CD4-positive, CD25-positive, alpha-beta regulatory T cell (primary cell): ENCODE data around the gene SERP1. TPM values are rescaled to one million over a fixed set of nuclear protein-coding genes. Genes with fewer than 3 reads are reported as not detected.
A peak's percentile ranks its signal among the peaks of the same experiment; 100 is the strongest.

Source experiments
- ATAC-seq, 2 donors: fragments of 150-1000 bp; cut with Tn5 transposase; one replicate each; pipeline ENCODE4 v1.10.0; 2021; ENCODE audit warnings: low read depth in 2 of 2, moderate number of reproducible peaks in 2 of 2, moderate library complexity in 1 of 2
- DNase-seq, 3 donors: peaks; one replicate each; pipeline versions ENCODE4 v3.0.0 to v3.0.0-alpha.2; 2012 to 2022; ENCODE audit warnings: mixed read lengths in 1 of 3
- H3K27ac ChIP-seq: one replicate; pipeline ENCODE4 v1.7.0; 2013; ENCODE audit warnings: mild to moderate bottlenecking, low read length; ENCODE audit not compliant: insufficient read depth, poor library complexity, severe bottlenecking
- H3K27me3 ChIP-seq: one replicate; pipeline ENCODE4 v1.7.0; 2013; ENCODE audit warnings: low read length; ENCODE audit not compliant: control insufficient read depth, insufficient read depth
- H3K36me3 ChIP-seq: one replicate; pipeline ENCODE4 v1.7.0; 2013; ENCODE audit warnings: mild to moderate bottlenecking, low read length, moderate library complexity; ENCODE audit not compliant: control insufficient read depth, insufficient read depth
- H3K4me1 ChIP-seq: 2 replicates; pipeline ENCODE4 v1.7.0; 2013; ENCODE audit warnings: mild to moderate bottlenecking, low read length; ENCODE audit not compliant: insufficient read depth, control insufficient read depth, poor library complexity, severe bottlenecking
- H3K4me3 ChIP-seq: one replicate; pipeline ENCODE4 v1.7.0; 2013; ENCODE audit warnings: low read depth, mild to moderate bottlenecking, low read length, moderate library complexity
- H3K9me3 ChIP-seq, 2 experiments: 1 replicate in 1 of 2; 2 replicates in 1 of 2; pipeline ENCODE4 v1.7.0; 2013; ENCODE audit warnings: low read length in 2 of 2, mild to moderate bottlenecking in 1 of 2, moderate library complexity in 1 of 2; ENCODE audit not compliant: control insufficient read depth in 2 of 2
- H3K27ac Mint-ChIP-seq, 3 donors: one replicate each; pipeline ENCODE4 v1.8.0; 2020 to 2022; ENCODE audit warnings: mild to moderate bottlenecking in 3 of 3, mixed read lengths in 3 of 3, moderate library complexity in 2 of 3
- H3K27me3 Mint-ChIP-seq: one replicate; pipeline ENCODE4 v1.8.0; 2022; ENCODE audit warnings: mild to moderate bottlenecking, mixed read lengths
- H3K36me3 Mint-ChIP-seq: one replicate; pipeline ENCODE4 v1.8.0; 2020; ENCODE audit warnings: mixed read lengths
- H3K4me1 Mint-ChIP-seq, 4 donors: one replicate each; pipeline ENCODE4 v1.8.0; 2020 to 2022; ENCODE audit warnings: mixed read lengths in 4 of 4, mild to moderate bottlenecking in 1 of 4
- H3K4me3 Mint-ChIP-seq, 4 donors: one replicate each; pipeline ENCODE4 v1.8.0; 2020 to 2022; ENCODE audit warnings: mild to moderate bottlenecking in 4 of 4, mixed read lengths in 4 of 4, moderate library complexity in 3 of 4
- H3K9me3 Mint-ChIP-seq, 7 donors: one replicate each; pipeline ENCODE4 v1.8.0; 2020 to 2022; ENCODE audit warnings: mixed read lengths in 7 of 7, mild to moderate bottlenecking in 3 of 7, moderate library complexity in 2 of 7
- polyA plus RNA-seq, 4 donors: library from polyadenylated mRNA; unstranded; fragments of 300-500 nt; fragmentation: Illumina TruSeq; gene quantifications; one replicate each; pipeline ENCODE4 v1.2.3, GENCODE V29; 2021
- total RNA-seq: library from RNA; stranded (reverse); gene quantifications from one replicate; pipeline ENCODE4 v1.2.3, GENCODE V29; 2022

SERP1 gene
- total and polyA plus RNA-seq, 5 donors from 2014 or later, result 104 to 160 (median 133) TPM

- Histone ChIP-seq H3K36me3 (peaks cover 19% of the 10 kb centered on the region), H3K27ac (peak overlapping the region; percentile 99), H3K27me3 (no peaks in the 10 kb centered on the region), H3K4me3 (peak overlapping the region; percentile 94), H3K9me3 (no peaks in the 10 kb centered on the region), H3K4me1 (peaks cover 29% of the 10 kb centered on the region)
- peak in 1 of 3 donors; percentile 65 for DNase-seq
- ATAC-seq, result peak; percentile 9 to 13
- H3K4me3 Mint-ChIP-seq, result peak overlapping the region; percentile 93 to 98 (median 94)
- H3K4me1 Mint-ChIP-seq, result peaks cover 39 to 71% (median 59%) of the 10 kb centered on the region in 4 donors
- H3K36me3 Mint-ChIP-seq, result peaks cover 15% of the 10 kb centered on the region
- H3K9me3 Mint-ChIP-seq, result no peaks in the 10 kb centered on the region
- no peaks in the 10 kb centered on the region for H3K27me3 Mint-ChIP-seq
- H3K27ac Mint-ChIP-seq, result peak overlapping the region; percentile 95 to 99 (median 98)
Measured at GRCh38 chr3:150545419-150546225, 674 bp downstream of the SERP1 start.

- Mint-ChIP-seq H3K4me1 (peaks cover 39 to 67% (median 56%) of the 10 kb centered on the region in 4 donors), H3K9me3 (no peaks in the 10 kb centered on the region), H3K27ac (peak overlapping the region in 2 of 3 donors; percentile 76 to 99), H3K27me3 (no peaks in the 10 kb centered on the region), H3K36me3 (peaks cover 15% of the 10 kb centered on the region), H3K4me3 (peak overlapping the region; percentile 93 to 98 (median 94))
- no peaks in the 10 kb centered on the region for H3K9me3 ChIP-seq
- H3K27me3 ChIP-seq, result no peaks in the 10 kb centered on the region
- H3K4me3 ChIP-seq, result peak overlapping the region; percentile 94
- peaks cover 29% of the 10 kb centered on the region for H3K4me1 ChIP-seq
- ATAC-seq (no peak), DNase-seq (no peak)
- peak overlapping the region; percentile 99 for H3K27ac ChIP-seq
- peaks cover 16% of the 10 kb centered on the region for H3K36me3 ChIP-seq
Measured at GRCh38 chr3:150544726-150545125, 1.6 kb downstream of the SERP1 start.

GRCh38 chr3:150544041-150544440 lies 2.3 kb downstream of the SERP1 start:
- DNase-seq, result no peak
- peak overlapping the region; percentile 93 to 98 (median 94) for H3K4me3 Mint-ChIP-seq
- Histone ChIP-seq H3K4me3 (peak overlapping the region; percentile 94), H3K36me3 (peaks cover 15% of the 10 kb centered on the region), H3K9me3 (no peaks in the 10 kb centered on the region), H3K4me1 (peaks cover 29% of the 10 kb centered on the region), H3K27ac (peak overlapping the region; percentile 99), H3K27me3 (no peaks in the 10 kb centered on the region)
- H3K4me1 Mint-ChIP-seq, result peaks cover 39 to 66% (median 52%) of the 10 kb centered on the region in 4 donors
- no peak for ATAC-seq
- no peaks in the 10 kb centered on the region for H3K9me3 Mint-ChIP-seq
- H3K27ac Mint-ChIP-seq, result peak overlapping the region in 2 of 3 donors; percentile 76 to 99
- H3K36me3 Mint-ChIP-seq, result peaks cover 15% of the 10 kb centered on the region
- H3K27me3 Mint-ChIP-seq, result no peaks in the 10 kb centered on the region

- H3K36me3 ChIP-seq, result peaks cover 15% of the 10 kb centered on the region
- Mint-ChIP-seq H3K9me3 (no peaks in the 10 kb centered on the region), H3K27ac (peak overlapping the region in 1 of 3 donors; percentile 99), H3K27me3 (no peaks in the 10 kb centered on the region), H3K4me3 (peak overlapping the region; percentile 31 to 98 (median 94)), H3K36me3 (peaks cover 15% of the 10 kb centered on the region), H3K4me1 (peaks cover 35 to 63% (median 51%) of the 10 kb centered on the region in 4 donors)
- peak overlapping the region; percentile 94 for H3K4me3 ChIP-seq
- no peak overlapping the region for H3K27ac ChIP-seq
- DNase-seq, result no peak
- ATAC-seq, result no peak
- no peaks in the 10 kb centered on the region for H3K27me3 ChIP-seq
- no peaks in the 10 kb centered on the region for H3K9me3 ChIP-seq
- peaks cover 29% of the 10 kb centered on the region for H3K4me1 ChIP-seq
Measured at GRCh38 chr3:150543531-150543930, 2.8 kb downstream of the SERP1 start.

- peak overlapping the region in 3 of 4 donors; percentile 9 to 98 (median 18) for H3K4me3 Mint-ChIP-seq
- Histone ChIP-seq H3K9me3 (no peaks in the 10 kb centered on the region), H3K27me3 (no peaks in the 10 kb centered on the region), H3K4me3 (no peak overlapping the region), H3K4me1 (peaks cover 29% of the 10 kb centered on the region), H3K36me3 (peaks cover 15% of the 10 kb centered on the region), H3K27ac (no peak overlapping the region)
- no peak overlapping the region for H3K27ac Mint-ChIP-seq
- no peaks in the 10 kb centered on the region for H3K27me3 Mint-ChIP-seq
- DNase-seq, result no peak
- ATAC-seq, result no peak
- H3K36me3 Mint-ChIP-seq, result peaks cover 15% of the 10 kb centered on the region
- peaks cover 31 to 59% (median 49%) of the 10 kb centered on the region in 4 donors for H3K4me1 Mint-ChIP-seq
- no peaks in the 10 kb centered on the region for H3K9me3 Mint-ChIP-seq
Measured at GRCh38 chr3:150543128-150543527, 3.2 kb downstream of the SERP1 start.

- no peak overlapping the region for H3K27ac ChIP-seq
- H3K36me3 ChIP-seq, result peaks cover 15% of the 10 kb centered on the region
- peak overlapping the region in 1 of 3 donors; percentile 22 for H3K27ac Mint-ChIP-seq
- no peak overlapping the region for H3K4me3 Mint-ChIP-seq
- no peaks in the 10 kb centered on the region for H3K27me3 ChIP-seq
- no peak overlapping the region for H3K4me3 ChIP-seq
- no peak for DNase-seq
- H3K36me3 Mint-ChIP-seq, result peaks cover 15% of the 10 kb centered on the region
- peaks cover 21% of the 10 kb centered on the region for H3K4me1 ChIP-seq
- H3K27me3 Mint-ChIP-seq, result no peaks in the 10 kb centered on the region
- no peaks in the 10 kb centered on the region for H3K9me3 Mint-ChIP-seq
- H3K9me3 ChIP-seq, result no peaks in the 10 kb centered on the region
- H3K4me1 Mint-ChIP-seq, result peaks cover 16 to 46% (median 38%) of the 10 kb centered on the region in 4 donors
- no peak for ATAC-seq
Measured at GRCh38 chr3:150540991-150541390, 5.3 kb downstream of the SERP1 start.

- Mint-ChIP-seq H3K4me1 (peaks cover 16 to 43% (median 37%) of the 10 kb centered on the region in 4 donors), H3K27me3 (no peaks in the 10 kb centered on the region), H3K4me3 (peak overlapping the region in 2 of 4 donors; percentile 21 to 35), H3K9me3 (no peaks in the 10 kb centered on the region), H3K27ac (no peak overlapping the region), H3K36me3 (peaks cover 15% of the 10 kb centered on the region)
- peaks cover 15% of the 10 kb centered on the region for H3K36me3 ChIP-seq
- peaks cover 16% of the 10 kb centered on the region for H3K4me1 ChIP-seq
- H3K27ac ChIP-seq, result no peak overlapping the region
- no peaks in the 10 kb centered on the region for H3K9me3 ChIP-seq
- H3K4me3 ChIP-seq, result no peak overlapping the region
- DNase-seq (no peak), ATAC-seq (no peak)
- no peaks in the 10 kb centered on the region for H3K27me3 ChIP-seq
Measured at GRCh38 chr3:150540297-150540696, 6.0 kb downstream of the SERP1 start.
